Measurements from ENCODE around the gene HPD. TPM values are rescaled to one million over a fixed set of nuclear protein-coding genes. Genes with fewer than 3 reads are reported as not detected.
A peak's percentile ranks its signal among the peaks of the same experiment; 100 is the strongest.

The HPD gene
- total and polyA plus RNA-seq, 2 of the 4 experiments (the other 2 are of a cell fraction): 0.15 to 0.18 TPM

- no peak for TF ChIP-seq MAFK (IDR thresholded peaks at IDR 0.05; ENCODE audit: low read depth, low read length)
- TF ChIP-seq RFX5 (IDR thresholded peaks at IDR 0.05; ENCODE audit: low read depth, low read length): no peak
- TF ChIP-seq MAZ (IDR thresholded peaks at IDR 0.05; ENCODE audit: borderline replicate concordance, low read depth, low read length): peak; percentile 46; the same call in 1 of the 2 replicates
Observed at GRCh38 chr12:121802843-121803698, 55.6 kb downstream of the HPD start (continued).

GRCh38 chr12:121802485-121802842, 56.2 kb downstream of the HPD start:
- Histone ChIP-seq H3K36me3 (ENCODE audit: control insufficient read depth, insufficient read depth, low read length) (peaks cover 7% of the 10 kb centered on the region), H3K14ac (replicated peaks; ENCODE audit: low read depth, low read length) (peak overlapping the region; percentile 100), H2AK9ac (replicated peaks; ENCODE audit: low read depth, low read length, poor library complexity) (peak overlapping the region; percentile 91), H3K27me3 (ENCODE audit: control insufficient read depth, insufficient read depth, low read length) (no peaks in the 10 kb centered on the region), H3K56ac (ENCODE audit: extremely low read depth, insufficient read depth, low read length) (peak overlapping the region; percentile 99), H2BK15ac (ENCODE audit: low read depth, low read length) (peak overlapping the region; percentile 65; the same call in 1 of the 3 replicates), H2AFZ (replicated peaks; ENCODE audit: low read length, poor library complexity) (no peak overlapping the region), H4K5ac (ENCODE audit: low read depth, low read length) (peak overlapping the region; percentile 100), H4K91ac (ENCODE audit: insufficient read depth, low read depth, low read length) (peak overlapping the region; percentile 99), H3K18ac (ENCODE audit: low read depth, low read length) (peak overlapping the region; percentile 99), H3K4me2 (ENCODE audit: low read depth, low read length) (peak overlapping the region; percentile 96), H4K20me1 (ENCODE audit: insufficient read depth, low read length) (peaks cover 26% of the 10 kb centered on the region), H3K9me1 (ENCODE audit: insufficient read depth, low read length) (peaks cover 4% of the 10 kb centered on the region; the same call in 1 of the 2 replicates), H3K4me1 (ENCODE audit: control insufficient read depth, insufficient read depth, low read length) (peaks cover 29% of the 10 kb centered on the region), H2AK5ac (ENCODE audit: low read depth, low read length) (peak overlapping the region; percentile 97), H3K23ac (ENCODE audit: low read depth, low read length) (peak overlapping the region; percentile 100), H2BK5ac (ENCODE audit: low read depth, low read length, poor library complexity, severe bottlenecking) (peak overlapping the region; percentile 99), H3K4me3 (ENCODE audit: insufficient read depth, low read depth, low read length) (peak overlapping the region; percentile 52), H4K8ac (ENCODE audit: low read depth in 2 of 2, low read length in 2 of 2) (peak overlapping the region; percentile 93 to 99), H3K79me1 (ENCODE audit: low read depth in 1 of 2, low read length in 2 of 2) (peaks cover 10 to 48% of the 10 kb centered on the region in 2 experiments; a peak in 3 of 4 replicates), H3K9ac (ENCODE audit: low read depth, low read length) (peak overlapping the region; percentile 93), H2BK120ac (ENCODE audit: low read depth, low read length) (peak overlapping the region; percentile 85), H2BK20ac (ENCODE audit: low read depth, low read length) (no peak overlapping the region), H3K27ac (ENCODE audit: insufficient read depth, low read length) (peak overlapping the region; percentile 97), H3K9me3 (ENCODE audit: control insufficient read depth, insufficient read depth, low read length) (no peaks in the 10 kb centered on the region), H3K4ac (ENCODE audit: low read depth, low read length) (peak overlapping the region; percentile 99)
- ATAC-seq (ENCODE audit: low read depth) (no peak), DNase-seq (no peak)
- CTCF ChIA-PET: interaction anchor here (0.9 to 2.3 kb wide), 3 partner anchors 8 to 86 kb away, joined by 3 to 8 read pairs (median 6); partner anchors contain the start of genes PSMD9 and RHOF
- POLR2A ChIA-PET (ENCODE audit: unreplicated experiment): interaction anchor here (0.7 to 3.4 kb wide), 4 partner anchors 8 to 85 kb away, joined by 3 to 20 read pairs (median 5); no protein-coding TSS in a partner anchor
- dilution Hi-C loops (cut with HindIII; ENCODE audit: low sequenced_read_pairs, unreplicated experiment): no loop called here
- TF ChIP-seq BHLHE40 (IDR thresholded peaks at IDR 0.05; ENCODE audit: low read depth, low read length) (no peak), MAFK (IDR thresholded peaks at IDR 0.05; ENCODE audit: low read depth, low read length) (no peak), USF2 (IDR thresholded peaks at IDR 0.05; ENCODE audit: low read depth, low read length) (no peak)
- in situ Hi-C loops (cut with MboI; ENCODE audit: low sequenced_read_pairs): no loop called here
- intact Hi-C loops (cut with micrococcal nuclease): no loop called here
- TSS peak; percentile 95 for BruUV-seq (replicated peaks)
- no CpG with 5 or more reads among the region's 1 CpG for WGBS, 2 experiments (ENCODE audit: extremely low coverage in 2 of 2, insufficient read length in 1 of 2)
